ENCODE results near the gene REXO1.

GRCh38 chr19:1814833-1815604, 33.3 kb downstream of the REXO1 start:
- TF ChIP-seq CTCF (IDR thresholded peaks at IDR 0.05) (no peak), EP300 (IDR thresholded peaks at IDR 0.05) (no peak), POLR2AphosphoS5 (IDR thresholded peaks at IDR 0.05) (no peak)
